Activated naive CD8-positive, alpha-beta T cell treated with anti-CD3 and anti-CD28 coated beads, Interleukin-2, amount 50 U/mL, for 24 hours (primary cell): ENCODE results near the gene CNTNAP3B.
"Not testable (repeated sequence)": the region's sequence is repeated elsewhere in the genome, so short reads cannot be mapped to it uniquely, and the experiment has no call there.

Experiments used
- ATAC-seq: fragments of 150-1000 bp; cut with Tn5 transposase; one replicate; pipeline ENCODE4 v1.10.0; 2021
- DNase-seq: peaks from one replicate; pipeline ENCODE4 v3.0.0; 2021
- H3K27ac Mint-ChIP-seq: one replicate; pipeline ENCODE4 v1.8.0; 2021; ENCODE audit warnings: mild to moderate bottlenecking, mixed read lengths
- H3K27me3 Mint-ChIP-seq: one replicate; pipeline ENCODE4 v1.8.0; 2021; ENCODE audit warnings: mixed read lengths
- H3K36me3 Mint-ChIP-seq: one replicate; pipeline ENCODE4 v1.8.0; 2021; ENCODE audit warnings: low read depth, mixed read lengths
- H3K4me1 Mint-ChIP-seq: one replicate; pipeline ENCODE4 v1.8.0; 2021; ENCODE audit warnings: mixed read lengths
- H3K4me3 Mint-ChIP-seq: one replicate; pipeline ENCODE4 v1.8.0; 2021; ENCODE audit warnings: mild to moderate bottlenecking, moderate library complexity, mixed read lengths
- H3K9me3 Mint-ChIP-seq: one replicate; pipeline ENCODE4 v1.8.0; 2021; ENCODE audit warnings: mixed read lengths

CNTNAP3B gene

GRCh38 chr9:41902762-41903161 lies 226.5 kb downstream of the CNTNAP3B start:
- H3K9me3 Mint-ChIP-seq, H3K27ac Mint-ChIP-seq, H3K27me3 Mint-ChIP-seq, H3K4me1 Mint-ChIP-seq, H3K4me3 Mint-ChIP-seq, ATAC-seq, DNase-seq, H3K36me3 Mint-ChIP-seq: not testable (repeated sequence)

GRCh38 chr9:41898720-41899343 lies 230.4 kb downstream of the CNTNAP3B start:
- not testable (repeated sequence) for H3K4me3 Mint-ChIP-seq, H3K27ac Mint-ChIP-seq, H3K4me1 Mint-ChIP-seq, ATAC-seq, H3K27me3 Mint-ChIP-seq, DNase-seq, H3K9me3 Mint-ChIP-seq, H3K36me3 Mint-ChIP-seq

GRCh38 chr9:41874557-41874956 lies 254.7 kb downstream of the CNTNAP3B start:
- H3K4me3 Mint-ChIP-seq, H3K36me3 Mint-ChIP-seq, H3K27me3 Mint-ChIP-seq, DNase-seq, H3K27ac Mint-ChIP-seq, H3K9me3 Mint-ChIP-seq, ATAC-seq, H3K4me1 Mint-ChIP-seq: not testable (repeated sequence)

GRCh38 chr9:41855422-41855821 lies 273.8 kb downstream of the CNTNAP3B start:
- H3K9me3 Mint-ChIP-seq, DNase-seq, H3K4me3 Mint-ChIP-seq, ATAC-seq, H3K36me3 Mint-ChIP-seq, H3K27ac Mint-ChIP-seq, H3K4me1 Mint-ChIP-seq, H3K27me3 Mint-ChIP-seq: not testable (repeated sequence)

- not testable (repeated sequence) for H3K27me3 Mint-ChIP-seq, H3K4me3 Mint-ChIP-seq, H3K27ac Mint-ChIP-seq, ATAC-seq, DNase-seq, H3K4me1 Mint-ChIP-seq, H3K9me3 Mint-ChIP-seq, H3K36me3 Mint-ChIP-seq
Observed at GRCh38 chr9:41851848-41852740, 277.1 kb downstream of the CNTNAP3B start.

- H3K36me3 Mint-ChIP-seq, H3K9me3 Mint-ChIP-seq, H3K4me1 Mint-ChIP-seq, DNase-seq, ATAC-seq, H3K27ac Mint-ChIP-seq, H3K4me3 Mint-ChIP-seq, H3K27me3 Mint-ChIP-seq: not testable (repeated sequence)
Observed at GRCh38 chr9:41847829-41848228, 281.4 kb downstream of the CNTNAP3B start.
